Medulla oblongata (tissue), 1 donor: ENCODE results near the gene YARS1.

Source experiments
- DNase-seq: peaks from one replicate; pipeline ENCODE4 v3.0.0-alpha.2; 2015; ENCODE audit errors: extremely low spot score

YARS1 gene

GRCh38 chr1:32817159-32817814 is at the start of gene YARS1, which contains the start of gene S100PBP:
Gene YARS1 (minus strand): TSS chr1:32817358. CDS start chr1:32817244, 114 bp downstream.
Gene S100PBP (plus strand): TSS chr1:32817653. CDS start chr1:32826100, 8,447 bp downstream.
- DNase-seq = peak; percentile 99

GRCh38 chr1:32865639-32866405 is 48.7 kb upstream of the YARS1 start:
- no peak for DNase-seq

GRCh38 chr1:32864375-32865019 is 47.3 kb upstream of the YARS1 start:
- no peak for DNase-seq

GRCh38 chr1:32863881-32864245 is 46.7 kb upstream of the YARS1 start:
- no peak for DNase-seq

GRCh38 chr1:32863218-32863880 is 46.2 kb upstream of the YARS1 start:
- DNase-seq = no peak

- DNase-seq = peak; percentile 33
These were observed 44.9 kb upstream of the YARS1 start for GRCh38 chr1:32861904-32862695.

- DNase-seq = no peak
These were observed 43.4 kb upstream of the YARS1 start for GRCh38 chr1:32860566-32860965.

GRCh38 chr1:32859915-32860314 is 42.8 kb upstream of the YARS1 start:
- no peak for DNase-seq

GRCh38 chr1:32858791-32859190 is 41.6 kb upstream of the YARS1 start:
- DNase-seq = no peak

GRCh38 chr1:32858136-32858535 is 41.0 kb upstream of the YARS1 start:
- DNase-seq = no peak

- no peak for DNase-seq
These were observed 38.9 kb upstream of the YARS1 start for GRCh38 chr1:32855861-32856617.

- DNase-seq = no peak
These were observed 31.4 kb upstream of the YARS1 start for GRCh38 chr1:32848354-32849063.

GRCh38 chr1:32831878-32832277 is 14.7 kb upstream of the YARS1 start:
- no peak for DNase-seq

- DNase-seq = no peak
These were observed 13.1 kb upstream of the YARS1 start for GRCh38 chr1:32830092-32830852.

GRCh38 chr1:32828341-32828740 is 11.2 kb upstream of the YARS1 start:
- DNase-seq = peak; percentile 13

GRCh38 chr1:32825181-32825580 is 8.0 kb upstream of the YARS1 start:
- DNase-seq = no peak

- DNase-seq = no peak
These were observed 1.8 kb upstream of the YARS1 start for GRCh38 chr1:32818804-32819541.
